ENCODE data around the gene SLC2A10. TPM values are rescaled to one million over a fixed set of nuclear protein-coding genes. Genes with fewer than 3 reads are reported as not detected.

The SLC2A10 gene
- total RNA-seq, 1 experiment from 2014 or later, result 33.6 TPM

DNA sequence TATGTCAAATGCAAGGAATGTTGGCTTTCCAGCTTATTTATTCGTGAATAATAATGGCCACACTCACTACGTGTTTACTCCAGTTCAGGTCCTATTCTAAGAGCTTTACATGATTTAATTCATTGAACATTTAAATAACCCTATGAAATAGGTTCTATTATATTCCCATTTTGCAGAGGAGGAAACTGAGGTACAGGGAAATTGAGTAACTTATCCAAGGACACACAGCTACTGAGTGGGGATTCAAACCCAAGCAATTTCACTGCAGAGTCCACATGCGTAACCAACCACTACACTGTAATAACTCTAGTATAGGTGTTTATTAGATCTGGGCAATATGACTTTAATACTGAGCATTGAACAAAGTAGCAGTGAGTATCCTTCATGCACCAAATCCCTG lies 45.9 kb upstream of the SLC2A10 start:
- no peaks in the 10 kb centered on the region for H3F3A ChIP-seq (ENCODE audit: insufficient read depth, low read depth)
- H3K9me2 ChIP-seq (ENCODE audit: insufficient read depth), result no peaks in the 10 kb centered on the region
- POLR2A ChIA-PET (ENCODE audit: unreplicated experiment), result no interaction called here
- no peaks in the 10 kb centered on the region for H4K20me1 ChIP-seq (ENCODE audit: insufficient read depth)
- TF ChIP-seq EZH2 (IDR thresholded peaks at IDR 0.05; ENCODE audit: low read depth) (no peak), CTCF (conservative IDR thresholded peaks at IDR 0.05) (no peak)
- no peaks in the 10 kb centered on the region for H3K36me3 ChIP-seq (ENCODE audit: low read depth)
- H3K4me3 ChIP-seq, result no peak overlapping the region
- BruUV-seq (replicated peaks), result no TSS peak
- no peak overlapping the region for H3K4me2 ChIP-seq
- H3K79me2 ChIP-seq (ENCODE audit: low read depth), result no peaks in the 10 kb centered on the region
- no peak for DNase-seq
- H2AFZ ChIP-seq, result no peak overlapping the region
- no peaks in the 10 kb centered on the region for H3K27me3 ChIP-seq (ENCODE audit: insufficient read depth, low read depth)
- H3K9me3 ChIP-seq (ENCODE audit: insufficient read depth, low read depth), result no peaks in the 10 kb centered on the region
- CTCF ChIA-PET, result no interaction called here
- intact Hi-C loops (cut with micrococcal nuclease; ENCODE audit: unreplicated experiment), result no loop called here
- no peak overlapping the region for H3K27ac ChIP-seq
- no peaks in the 10 kb centered on the region for H3K4me1 ChIP-seq (replicated peaks; ENCODE audit: insufficient read depth)

DNA sequence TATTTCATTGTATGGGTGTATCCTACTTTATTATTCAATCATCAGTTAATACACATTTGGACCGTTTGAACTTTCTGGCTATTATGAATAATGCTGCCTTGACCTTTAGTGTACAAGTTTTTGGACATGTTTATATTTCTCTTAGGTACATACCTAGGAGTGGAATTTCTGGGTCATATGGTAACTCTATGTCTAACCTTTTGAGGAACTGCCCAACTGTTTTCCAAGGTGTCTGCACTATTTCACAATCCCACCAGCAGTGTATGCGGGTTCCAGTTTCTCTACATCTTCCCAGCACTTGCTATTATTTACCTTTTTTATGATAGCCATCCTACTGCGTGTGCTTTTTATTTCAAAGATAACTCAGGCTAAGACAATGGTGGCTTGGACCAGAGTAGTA lies 43.8 kb upstream of the SLC2A10 start:
- H4K20me1 ChIP-seq (ENCODE audit: insufficient read depth), result no peaks in the 10 kb centered on the region
- CTCF ChIA-PET, result no interaction called here
- H2AFZ ChIP-seq, result no peak overlapping the region
- H3K4me2 ChIP-seq, result no peak overlapping the region
- H3K27ac ChIP-seq, result no peak overlapping the region
- no peaks in the 10 kb centered on the region for H3K4me1 ChIP-seq (replicated peaks; ENCODE audit: insufficient read depth)
- no peak overlapping the region for H3K4me3 ChIP-seq
- no peaks in the 10 kb centered on the region for H3K9me2 ChIP-seq (ENCODE audit: insufficient read depth)
- H3F3A ChIP-seq (ENCODE audit: insufficient read depth, low read depth), result no peaks in the 10 kb centered on the region
- no peak for TF ChIP-seq EZH2 (IDR thresholded peaks at IDR 0.05; ENCODE audit: low read depth)
- no peak for TF ChIP-seq CTCF (conservative IDR thresholded peaks at IDR 0.05)
- POLR2A ChIA-PET (ENCODE audit: unreplicated experiment), result no interaction called here
- H3K79me2 ChIP-seq (ENCODE audit: low read depth), result no peaks in the 10 kb centered on the region
- H3K36me3 ChIP-seq (ENCODE audit: low read depth), result no peaks in the 10 kb centered on the region
- intact Hi-C loops (cut with micrococcal nuclease; ENCODE audit: unreplicated experiment), result no loop called here
- H3K9me3 ChIP-seq (ENCODE audit: insufficient read depth, low read depth), result no peaks in the 10 kb centered on the region
- no TSS peak for BruUV-seq (replicated peaks)
- no peak for DNase-seq
- no peaks in the 10 kb centered on the region for H3K27me3 ChIP-seq (ENCODE audit: insufficient read depth, low read depth)

GRCh38 chr20:46666306-46666705 lies 43.1 kb upstream of the SLC2A10 start:
- H2AFZ ChIP-seq, result no peak overlapping the region
- no peaks in the 10 kb centered on the region for H3K79me2 ChIP-seq (ENCODE audit: low read depth)
- H3K36me3 ChIP-seq (ENCODE audit: low read depth), result no peaks in the 10 kb centered on the region
- no peak overlapping the region for H3K4me3 ChIP-seq
- ChIA-PET POLR2A (ENCODE audit: unreplicated experiment) (no interaction called here), CTCF (interaction anchor here (0.7 kb wide), 1 partner anchor 19 kb away, joined by 3 read pairs; no protein-coding TSS in a partner anchor)
- no peaks in the 10 kb centered on the region for H3K9me3 ChIP-seq (ENCODE audit: insufficient read depth, low read depth)
- no peaks in the 10 kb centered on the region for H3K27me3 ChIP-seq (ENCODE audit: insufficient read depth, low read depth)
- H3F3A ChIP-seq (ENCODE audit: insufficient read depth, low read depth), result no peaks in the 10 kb centered on the region
- no peaks in the 10 kb centered on the region for H3K9me2 ChIP-seq (ENCODE audit: insufficient read depth)
- no peak for DNase-seq
- H3K4me1 ChIP-seq (replicated peaks; ENCODE audit: insufficient read depth), result no peaks in the 10 kb centered on the region
- no peak overlapping the region for H3K27ac ChIP-seq
- TF ChIP-seq EZH2 (IDR thresholded peaks at IDR 0.05; ENCODE audit: low read depth), result no peak
- no peak for TF ChIP-seq CTCF (conservative IDR thresholded peaks at IDR 0.05)
- no peaks in the 10 kb centered on the region for H4K20me1 ChIP-seq (ENCODE audit: insufficient read depth)
- intact Hi-C loops (cut with micrococcal nuclease; ENCODE audit: unreplicated experiment), result no loop called here
- no peak overlapping the region for H3K4me2 ChIP-seq
- no TSS peak for BruUV-seq (replicated peaks)

Measured in PC-9 (cell line).